Spleen (tissue), 7 donors: ENCODE results near the gene ZNF76.

Source experiments
- POLR2A ChIP-seq, 3 donors: fragments of 450-650 bp; IDR thresholded peaks; one replicate each; pipeline ENCODE4 v1.5.1; 2017; ENCODE audit warnings: antibody characterized with exemption in 3 of 3, mild to moderate bottlenecking in 1 of 3
- TF ChIP-seq, protein P1 (sequence below), 11 experiments: fragments of 200-600 bp in 7 of 11; fragments of 450-650 bp in 4 of 11; sonication (generic) in 4 of 11; IDR thresholded peaks in 8 of 11; conservative IDR thresholded peaks in 3 of 11; 1 replicate in 7 of 11; 2 replicates in 4 of 11; pipeline versions ENCODE4 v1.4.0 to v1.8.0; 2016 to 2021; ENCODE audit warnings: antibody characterized with exemption in 11 of 11, inconsistent platforms in 4 of 11, mild to moderate bottlenecking in 1 of 11
- donor health status: DM: no; HTN: no; CAD: no; lungs with moderate emphysema.
- donor health status: DM: no; HTN: no; CAD: no.
- donor health status: DM: no; HTN: no; CAD: no.

DNA sequence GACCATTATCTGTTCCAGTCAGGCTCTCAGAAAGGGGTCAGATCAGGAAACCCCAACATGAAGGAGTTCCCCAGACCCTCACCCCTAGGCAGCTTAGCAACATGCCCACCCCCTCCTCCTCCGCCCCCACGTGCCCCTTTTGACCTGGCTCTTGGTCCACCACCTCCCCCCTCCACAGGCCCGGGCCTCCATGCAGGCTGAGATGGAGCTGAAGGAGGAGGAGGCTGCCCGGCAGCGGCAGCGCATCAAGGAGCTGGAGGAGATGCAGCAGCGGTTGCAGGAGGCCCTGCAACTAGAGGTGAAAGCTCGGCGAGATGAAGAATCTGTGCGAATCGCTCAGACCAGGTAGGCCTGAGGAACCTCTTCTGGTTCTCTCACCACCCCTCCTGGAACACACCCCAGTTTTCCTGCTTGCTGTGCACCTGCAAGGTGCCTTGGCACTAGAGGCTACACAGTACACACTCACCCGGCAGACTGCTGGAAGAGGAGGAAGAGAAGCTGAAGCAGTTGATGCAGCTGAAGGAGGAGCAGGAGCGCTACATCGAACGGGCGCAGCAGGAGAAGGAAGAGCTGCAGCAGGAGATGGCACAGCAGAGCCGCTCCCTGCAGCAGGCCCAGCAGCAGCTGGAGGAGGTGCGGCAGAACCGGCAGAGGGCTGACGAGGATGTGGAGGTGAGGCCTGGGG is 60.0 kb downstream of the ZNF76 start:
- TF ChIP-seq, protein P1, sequence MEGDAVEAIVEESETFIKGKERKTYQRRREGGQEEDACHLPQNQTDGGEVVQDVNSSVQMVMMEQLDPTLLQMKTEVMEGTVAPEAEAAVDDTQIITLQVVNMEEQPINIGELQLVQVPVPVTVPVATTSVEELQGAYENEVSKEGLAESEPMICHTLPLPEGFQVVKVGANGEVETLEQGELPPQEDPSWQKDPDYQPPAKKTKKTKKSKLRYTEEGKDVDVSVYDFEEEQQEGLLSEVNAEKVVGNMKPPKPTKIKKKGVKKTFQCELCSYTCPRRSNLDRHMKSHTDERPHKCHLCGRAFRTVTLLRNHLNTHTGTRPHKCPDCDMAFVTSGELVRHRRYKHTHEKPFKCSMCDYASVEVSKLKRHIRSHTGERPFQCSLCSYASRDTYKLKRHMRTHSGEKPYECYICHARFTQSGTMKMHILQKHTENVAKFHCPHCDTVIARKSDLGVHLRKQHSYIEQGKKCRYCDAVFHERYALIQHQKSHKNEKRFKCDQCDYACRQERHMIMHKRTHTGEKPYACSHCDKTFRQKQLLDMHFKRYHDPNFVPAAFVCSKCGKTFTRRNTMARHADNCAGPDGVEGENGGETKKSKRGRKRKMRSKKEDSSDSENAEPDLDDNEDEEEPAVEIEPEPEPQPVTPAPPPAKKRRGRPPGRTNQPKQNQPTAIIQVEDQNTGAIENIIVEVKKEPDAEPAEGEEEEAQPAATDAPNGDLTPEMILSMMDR (IDR thresholded peaks at IDR 0.05 in 8 of 11, conservative IDR thresholded peaks at IDR 0.05 in 3 of 11) = no peak
- TF ChIP-seq POLR2A (IDR thresholded peaks at IDR 0.05) = no peak
